Measurements from ENCODE around the gene IGF2BP2.

The IGF2BP2 gene

GRCh38 chr3:185737740-185738680, 86.8 kb downstream of the IGF2BP2 start:
- DNase-seq (ENCODE audit: low read depth in 2 of 2), result no peak

DNA sequence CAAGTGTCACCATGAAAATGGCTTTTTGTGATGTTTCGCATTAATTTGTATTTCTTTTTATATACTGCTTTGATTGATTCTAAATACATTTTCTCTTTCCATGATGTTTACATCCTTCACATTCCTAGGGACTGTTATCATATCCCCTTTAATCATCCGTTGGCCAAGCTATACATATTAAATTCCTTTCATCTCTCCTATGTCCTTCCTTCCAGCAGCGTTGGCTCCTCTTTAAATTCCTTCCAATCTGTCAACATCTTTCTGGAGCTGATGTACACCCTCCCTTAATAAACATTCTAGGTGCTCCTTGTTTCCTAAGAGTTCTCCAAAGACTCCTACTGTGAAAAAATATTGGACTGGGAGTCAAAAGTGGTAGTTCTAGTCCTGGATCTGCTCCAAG, 87.8 kb downstream of the IGF2BP2 start:
- DNase-seq (ENCODE audit: low read depth in 2 of 2), result no peak

- no peak for DNase-seq (ENCODE audit: low read depth in 2 of 2)
Observed at GRCh38 chr3:185734725-185735096, 90.1 kb downstream of the IGF2BP2 start.

DNA sequence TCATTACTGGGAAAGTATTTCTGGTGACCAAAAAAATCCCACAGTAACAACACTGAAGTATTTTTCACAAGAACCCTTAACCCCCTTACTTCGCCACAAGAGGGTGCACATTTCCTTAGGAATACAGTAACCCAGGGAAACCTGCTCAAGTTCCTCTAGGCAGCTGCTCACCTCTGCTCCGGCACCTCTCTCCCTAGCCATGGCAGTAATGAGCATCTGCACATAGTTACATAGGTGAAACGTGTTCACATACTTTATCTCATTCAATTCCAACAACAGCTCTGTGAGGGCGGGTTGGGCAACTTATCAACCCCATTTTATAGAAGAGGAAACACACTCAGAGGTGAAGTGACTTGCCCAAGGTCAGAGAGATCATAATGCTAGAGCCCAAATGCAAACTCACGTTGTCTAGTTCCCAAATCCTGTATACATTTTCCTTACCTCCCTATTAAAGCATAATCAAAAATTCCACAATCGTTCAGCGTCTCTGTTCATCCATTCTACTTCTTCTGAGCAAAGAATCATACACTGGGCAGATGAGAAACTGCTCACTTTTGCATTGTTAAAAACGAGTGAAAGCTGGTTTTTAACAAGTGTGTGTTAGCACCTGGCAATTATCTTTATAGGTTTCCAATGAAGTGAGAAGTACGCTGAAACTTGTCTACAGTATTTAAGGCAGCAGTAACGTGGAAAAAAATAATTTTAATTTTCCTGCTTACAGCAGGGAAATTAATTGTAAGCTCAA, 90.7 kb downstream of the IGF2BP2 start:
- DNase-seq (ENCODE audit: low read depth in 2 of 2), result no peak

DNA sequence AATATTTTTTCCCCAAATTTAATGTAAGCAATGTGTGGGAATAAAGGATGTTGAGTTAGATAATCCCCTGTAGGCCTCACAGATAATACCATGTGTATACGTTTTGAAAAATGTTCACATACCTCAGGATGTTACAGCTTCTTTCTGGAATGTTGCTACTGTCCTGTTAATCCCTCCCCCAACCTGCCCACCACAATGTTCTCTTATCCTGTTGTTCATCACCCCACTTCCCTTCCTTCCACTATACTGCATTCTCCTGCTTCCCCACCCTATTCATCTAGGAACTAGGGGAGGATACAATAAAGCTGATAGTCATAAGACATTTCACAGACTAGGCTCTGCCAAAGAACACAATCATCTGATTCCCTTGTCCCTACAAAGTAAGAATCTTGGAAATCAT, 92.1 kb downstream of the IGF2BP2 start:
- no peak for DNase-seq (ENCODE audit: low read depth in 2 of 2)

DNA sequence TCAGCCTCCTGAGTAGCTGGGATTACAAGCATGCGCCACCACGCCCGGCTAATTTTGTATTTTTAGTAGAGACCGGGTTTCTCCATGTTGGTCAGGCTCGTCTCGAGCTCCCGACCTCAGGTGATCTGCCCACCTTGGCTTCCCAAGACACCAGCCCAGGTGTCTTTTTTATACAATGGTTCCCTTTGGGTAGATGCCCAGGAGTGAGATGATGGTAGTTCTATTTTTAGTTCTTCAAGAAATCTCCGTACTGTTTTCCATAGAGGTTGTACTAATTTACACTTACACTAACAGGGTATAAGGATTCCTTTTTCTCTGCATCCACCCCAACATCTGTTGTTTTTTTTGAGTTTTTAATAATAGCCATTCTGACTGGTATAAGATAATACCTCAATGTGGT, 94.3 kb downstream of the IGF2BP2 start:
- no peak for DNase-seq (ENCODE audit: low read depth in 2 of 2)

DNA sequence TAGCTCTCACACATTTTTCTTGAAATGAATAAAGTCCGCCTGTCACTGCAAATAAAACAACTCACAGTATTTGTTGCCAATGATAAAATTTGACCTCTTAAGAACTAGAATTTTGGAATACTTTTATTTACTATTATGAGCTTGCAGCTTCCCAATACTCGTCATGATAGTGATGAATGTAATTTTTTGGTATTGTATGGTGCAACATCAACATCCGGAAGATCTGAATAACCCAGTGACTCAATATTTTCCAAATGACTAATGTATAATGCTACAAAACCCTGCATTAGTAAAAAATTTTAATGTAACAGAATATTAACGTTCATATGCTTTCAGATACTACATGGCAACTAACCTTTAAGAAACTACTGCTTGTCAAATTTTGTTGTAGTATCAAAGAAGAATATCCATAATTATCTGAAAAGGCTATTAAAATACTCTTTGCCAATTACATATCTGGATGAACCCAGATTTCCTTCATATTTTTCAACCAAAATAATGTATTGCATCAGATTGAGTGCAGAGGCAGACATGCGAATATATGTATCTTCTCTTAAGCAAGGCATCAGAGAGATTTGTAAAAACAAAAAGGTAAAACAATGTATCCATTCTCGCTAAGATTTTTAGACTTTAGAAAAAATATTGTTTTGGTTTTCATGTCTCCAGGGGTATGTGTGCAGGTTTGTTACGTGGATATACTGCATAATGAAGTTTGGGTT, 95.3 kb downstream of the IGF2BP2 start:
- no peak for DNase-seq (ENCODE audit: low read depth in 2 of 2)

- no peak for DNase-seq (ENCODE audit: low read depth in 2 of 2)
Observed at GRCh38 chr3:185728630-185729336, 96.1 kb downstream of the IGF2BP2 start.

DNA sequence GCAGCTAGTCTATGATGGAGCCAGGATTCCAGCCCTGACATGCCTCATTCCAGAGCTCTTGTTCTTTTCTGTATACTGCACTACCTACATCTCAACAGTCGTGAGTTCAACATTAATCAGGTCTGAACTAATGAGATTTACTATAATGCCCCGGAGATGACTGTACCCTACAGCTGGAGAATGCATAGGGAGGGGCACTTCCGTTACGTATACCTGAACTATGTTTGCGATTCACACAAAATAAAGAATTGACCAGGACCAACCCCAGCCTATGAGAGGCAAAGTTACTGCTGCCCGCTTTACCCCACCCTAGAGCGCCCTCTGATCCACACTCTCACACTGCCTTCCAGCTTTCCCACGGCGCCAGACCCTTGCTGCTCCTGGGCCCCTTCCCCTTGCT, 97.0 kb downstream of the IGF2BP2 start:
- no peak for DNase-seq (ENCODE audit: low read depth in 2 of 2)

- no peak for DNase-seq (ENCODE audit: low read depth in 2 of 2)
Observed at GRCh38 chr3:185726254-185726967, 98.4 kb downstream of the IGF2BP2 start.

DNA sequence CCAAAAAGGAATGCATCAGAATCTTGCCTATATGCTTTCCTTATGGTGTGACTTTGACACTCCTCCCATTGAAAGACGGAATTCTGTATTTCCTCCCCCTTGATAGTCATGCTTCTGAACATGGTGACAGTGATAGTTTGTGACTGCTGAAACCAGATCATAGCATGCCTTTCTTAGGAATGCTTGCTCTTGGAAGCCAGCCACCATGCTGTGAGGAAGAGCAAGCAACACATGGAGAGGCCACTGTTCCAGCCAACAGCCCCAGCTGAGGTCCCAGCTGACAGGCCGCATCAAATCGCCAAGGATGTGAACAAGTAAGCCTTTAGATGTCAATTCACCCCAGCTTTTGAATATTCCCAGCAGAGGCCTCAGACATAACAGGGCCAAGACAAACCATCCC, 100.1 kb downstream of the IGF2BP2 start:
- no peak for DNase-seq (ENCODE audit: low read depth in 2 of 2)

GRCh38 chr3:185724251-185724650, 100.6 kb downstream of the IGF2BP2 start:
- no peak for DNase-seq (ENCODE audit: low read depth in 2 of 2)

GRCh38 chr3:185722881-185723280, 102.0 kb downstream of the IGF2BP2 start:
- no peak for DNase-seq (ENCODE audit: low read depth in 2 of 2)

GRCh38 chr3:185721970-185722369, 102.9 kb downstream of the IGF2BP2 start:
- no peak for DNase-seq (ENCODE audit: low read depth in 2 of 2)

DNA sequence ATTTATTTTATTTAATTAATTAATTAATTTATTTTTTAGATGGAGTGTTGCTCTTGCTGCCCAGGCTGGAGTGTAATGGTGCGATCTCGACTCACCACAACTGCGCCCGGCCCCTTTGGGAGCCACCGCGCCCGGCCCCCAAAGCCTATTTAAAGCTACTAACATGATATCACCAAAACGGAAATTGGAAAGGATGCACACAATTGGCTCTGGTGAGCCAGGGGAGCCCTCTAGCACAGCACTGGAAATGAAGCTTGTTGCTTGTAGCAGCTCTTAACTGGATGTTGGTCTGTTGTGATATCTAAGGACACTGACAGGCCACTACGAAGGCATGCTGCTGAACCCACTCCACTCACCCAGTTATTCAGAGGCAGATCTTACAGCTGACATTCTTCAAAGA, 104.5 kb downstream of the IGF2BP2 start:
- DNase-seq (ENCODE audit: low read depth in 2 of 2), result no peak

GRCh38 chr3:185718736-185719593, 105.9 kb downstream of the IGF2BP2 start:
- no peak for DNase-seq (ENCODE audit: low read depth in 2 of 2)

DNA sequence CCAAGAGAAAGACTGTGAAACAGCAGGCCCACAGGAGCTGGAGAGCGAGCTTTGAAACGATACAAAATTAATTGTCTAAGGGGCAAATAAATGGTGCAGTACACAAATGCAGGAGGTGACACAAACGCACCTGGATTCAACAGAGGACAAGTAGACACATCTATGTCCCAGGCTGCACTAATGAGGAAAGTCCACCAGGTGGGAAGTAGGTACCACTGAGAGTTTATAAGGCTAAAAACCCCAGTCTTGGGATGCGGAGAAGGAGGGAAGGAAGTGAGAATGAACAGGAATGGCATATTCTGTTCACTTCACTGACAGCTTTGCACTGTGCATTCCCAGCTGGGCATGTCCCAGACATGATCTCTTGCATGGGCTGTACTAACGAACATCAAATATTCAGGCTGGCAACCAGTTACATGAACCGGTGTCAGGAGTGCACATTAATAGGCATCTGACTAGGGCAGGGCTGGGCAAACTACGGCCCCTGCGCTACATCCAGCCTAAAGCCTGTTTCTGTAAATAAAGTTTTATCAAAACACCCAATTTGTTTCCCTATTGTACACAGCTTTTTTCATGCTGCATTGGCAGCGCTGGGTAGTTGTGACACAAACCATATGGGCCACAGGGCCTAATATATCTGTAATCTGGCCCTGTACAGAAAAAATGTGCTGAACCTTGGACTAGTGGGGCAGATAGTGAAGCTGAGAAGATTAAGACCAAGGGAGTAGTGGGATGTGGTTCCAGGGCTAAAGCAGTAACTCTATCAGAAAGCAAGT, 107.0 kb downstream of the IGF2BP2 start:
- no peak for DNase-seq (ENCODE audit: low read depth in 2 of 2)

GRCh38 chr3:185717121-185717520, 107.7 kb downstream of the IGF2BP2 start:
- no peak for DNase-seq (ENCODE audit: low read depth in 2 of 2)

DNA sequence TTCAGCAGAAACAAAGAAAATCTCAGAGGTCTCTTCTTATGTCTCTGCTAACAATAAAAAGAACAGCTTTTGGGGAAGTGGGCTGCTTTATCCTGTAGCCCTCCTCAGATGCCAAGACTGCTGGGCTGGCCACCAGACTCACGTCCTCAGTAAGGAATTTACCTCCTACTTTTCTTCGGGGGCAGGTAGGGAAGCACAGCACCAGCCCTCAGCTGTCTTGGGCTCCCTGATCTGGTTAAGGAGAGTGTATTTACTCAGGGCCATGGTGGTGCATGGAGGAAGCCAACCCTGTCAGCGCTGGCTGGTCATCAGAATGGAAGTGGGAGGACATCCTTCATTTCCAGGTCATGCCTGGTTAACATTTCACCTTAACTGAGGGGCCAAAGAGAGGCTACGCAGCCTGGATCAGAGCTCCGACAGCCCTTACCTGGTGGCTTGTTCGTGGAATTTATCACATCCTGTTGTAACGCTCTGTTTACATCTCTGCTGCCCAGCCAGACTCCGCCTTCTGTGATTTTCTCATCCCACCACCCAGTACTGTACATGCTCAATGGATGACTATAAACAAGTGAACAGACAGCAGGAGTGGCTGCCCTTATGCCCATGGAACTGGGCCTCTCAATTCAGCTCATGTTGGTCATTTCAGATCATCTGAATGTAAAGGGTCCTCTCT, 108.3 kb downstream of the IGF2BP2 start:
- DNase-seq (ENCODE audit: low read depth in 2 of 2), result no peak

Measured in stimulated activated CD8-positive, alpha-beta memory T cell treated with anti-CD3 and anti-CD28 coated beads, Interleukin-2, amount 100 ng/mL, for 48 hours (primary cell).